Calu3 (cell line): ENCODE results near the gene GPRC5B. TPM values are rescaled to one million over a fixed set of nuclear protein-coding genes. Genes with fewer than 3 reads are reported as not detected.

Experiments used
- BruUV-seq: library from RNA; stranded (reverse); fragments of 400-500 nt; replicated peaks from 2 replicates; lab custom pipeline; 2021; lab: Mats Ljungman, UMichigan
- CTCF ChIA-PET: fragments of 300-600 bp; sonication (Branson Sonifier 250); formaldehyde crosslinking; loops from one replicate; lab custom pipeline; 2022; ENCODE audit warnings: antibody characterized with exemption; lab: Charles Lee
- DNase-seq: peaks from one replicate; pipeline ENCODE4 v3.0.0; 2022
- H3K27ac Mint-ChIP-seq: one replicate; pipeline ENCODE4 v1.8.0; 2022; ENCODE audit warnings: mixed read lengths; ENCODE audit not compliant: unreplicated experiment
- H3K27me3 Mint-ChIP-seq: one replicate; pipeline ENCODE4 v1.8.0; 2022; ENCODE audit warnings: mixed read lengths; ENCODE audit not compliant: unreplicated experiment
- H3K36me3 Mint-ChIP-seq: one replicate; pipeline ENCODE4 v1.8.0; 2022; ENCODE audit warnings: mild to moderate bottlenecking, moderate library complexity, mixed read lengths; ENCODE audit not compliant: insufficient read depth, unreplicated experiment
- H3K4me1 Mint-ChIP-seq: one replicate; pipeline ENCODE4 v1.8.0; 2022; ENCODE audit warnings: mild to moderate bottlenecking, low read depth, mixed read lengths; ENCODE audit not compliant: unreplicated experiment
- H3K4me3 Mint-ChIP-seq: one replicate; pipeline ENCODE4 v1.8.0; 2022; ENCODE audit warnings: mild to moderate bottlenecking, low read depth, moderate library complexity, mixed read lengths; ENCODE audit not compliant: unreplicated experiment
- H3K9me3 Mint-ChIP-seq: one replicate; pipeline ENCODE4 v1.8.0; 2022; ENCODE audit warnings: low read depth, mixed read lengths; ENCODE audit not compliant: unreplicated experiment
- CTCF ChIP-seq: fragments of 200-600 bp; IDR thresholded peaks from one replicate; pipeline ENCODE4 v1.8.0; 2022; ENCODE audit warnings: antibody characterized with exemption; ENCODE audit not compliant: unreplicated experiment
- intact Hi-C: fragments of 100-400 bp; cut with micrococcal nuclease; formaldehyde crosslinking; loops from one replicate; pipeline ENCODE4 v1.10.0; 2022; ENCODE audit not compliant: unreplicated experiment
- total RNA-seq: library from RNA; stranded (reverse); gene quantifications from 2 replicates; pipeline ENCODE4 v1.2.3, GENCODE V29; 2022

The GPRC5B gene
- total RNA-seq, 1 experiment from 2014 or later = 294 TPM

- intact Hi-C loops = loop anchor here (1.0 kb wide), 1 partner anchor 54 kb away; no protein-coding TSS in a partner anchor
- Mint-ChIP-seq H3K4me3 (peak overlapping the region; percentile 27), H3K36me3 (peaks cover 57% of the 10 kb centered on the region), H3K4me1 (peaks cover 85% of the 10 kb centered on the region), H3K27me3 (no peaks in the 10 kb centered on the region), H3K27ac (peak overlapping the region; percentile 94), H3K9me3 (peaks cover 4% of the 10 kb centered on the region)
- DNase-seq = peak; percentile 85
- TF ChIP-seq CTCF = no peak
- BruUV-seq = no TSS peak
- CTCF ChIA-PET = interaction anchor here (0.8 to 1.2 kb wide), 3 partner anchors 37 to 54 kb away, joined by 3 read pairs; no protein-coding TSS in a partner anchor
Measured at GRCh38 chr16:19808061-19808641, 76.5 kb downstream of the GPRC5B start.

Other genes with a start within 250 kb of the GPRC5B start
- gene KNOP1, start 166.6 kb downstream of the GPRC5B start, total RNA-seq = 84.9 and 99.0 TPM in 2 replicates
- gene IQCK, start 166.6 kb downstream of the GPRC5B start, total RNA-seq = 42.5 and 43.2 TPM in 2 replicates
- gene GPR139, start 189.0 kb upstream of the GPRC5B start, total RNA-seq = not detected in 2 replicates